ENCODE data around the gene RCSD1. TPM values are rescaled to one million over a fixed set of nuclear protein-coding genes. Genes with fewer than 3 reads are reported as not detected.

Gene RCSD1
- total and polyA plus RNA-seq, 2 of the 4 experiments (the other 2 are of a cell fraction), result 0.03 TPM; not detected in 1

- Histone ChIP-seq H3K9me3 (ENCODE audit: control insufficient read depth, insufficient read depth, low read length) (no peaks in the 10 kb centered on the region), H3K27me3 (ENCODE audit: control insufficient read depth, insufficient read depth, low read length) (no peaks in the 10 kb centered on the region; the same call in 1 of the 2 replicates), H3K23ac (ENCODE audit: low read depth, low read length) (no peak overlapping the region), H3K18ac (ENCODE audit: low read depth, low read length) (no peak overlapping the region), H2AK9ac (replicated peaks; ENCODE audit: low read depth, low read length, poor library complexity) (no peak overlapping the region), H4K5ac (ENCODE audit: low read depth, low read length) (no peak overlapping the region), H3K27ac (ENCODE audit: insufficient read depth, low read length) (no peak overlapping the region), H4K8ac (ENCODE audit: low read depth in 2 of 2, low read length in 2 of 2) (no peak overlapping the region), H2BK120ac (ENCODE audit: low read depth, low read length) (no peak overlapping the region), H3K9me1 (ENCODE audit: insufficient read depth, low read length) (no peaks in the 10 kb centered on the region), H2AFZ (replicated peaks; ENCODE audit: low read length, poor library complexity) (no peak overlapping the region), H3K4me3 (ENCODE audit: insufficient read depth, low read depth, low read length) (no peak overlapping the region), H3K79me1 (ENCODE audit: low read depth in 1 of 2, low read length in 2 of 2) (no peaks in the 10 kb centered on the region), H3K36me3 (ENCODE audit: control insufficient read depth, insufficient read depth, low read length) (no peaks in the 10 kb centered on the region), H2BK15ac (ENCODE audit: low read depth, low read length) (no peak overlapping the region), H3K9ac (ENCODE audit: low read depth, low read length) (no peak overlapping the region), H2BK5ac (ENCODE audit: low read depth, low read length, poor library complexity, severe bottlenecking) (no peak overlapping the region), H2AK5ac (ENCODE audit: low read depth, low read length) (no peak overlapping the region), H4K20me1 (ENCODE audit: insufficient read depth, low read length) (no peaks in the 10 kb centered on the region), H3K4me1 (ENCODE audit: control insufficient read depth, insufficient read depth, low read length) (no peaks in the 10 kb centered on the region), H3K4me2 (ENCODE audit: low read depth, low read length) (no peak overlapping the region), H4K91ac (ENCODE audit: insufficient read depth, low read depth, low read length) (no peak overlapping the region), H3K4ac (ENCODE audit: low read depth, low read length) (no peak overlapping the region), H2BK20ac (ENCODE audit: low read depth, low read length) (no peak overlapping the region), H3K14ac (replicated peaks; ENCODE audit: low read depth, low read length) (no peak overlapping the region), H3K56ac (ENCODE audit: extremely low read depth, insufficient read depth, low read length) (no peak overlapping the region)
- no TSS peak for BruUV-seq (replicated peaks)
- dilution Hi-C loops (cut with HindIII; ENCODE audit: low sequenced_read_pairs, unreplicated experiment), result no loop called here
- intact Hi-C loops (cut with micrococcal nuclease), result no loop called here
- DNase-seq, result no peak
- in situ Hi-C loops (cut with MboI; ENCODE audit: low sequenced_read_pairs), result no loop called here
- no peak for ATAC-seq (ENCODE audit: low read depth)
- ChIA-PET POLR2A (ENCODE audit: unreplicated experiment) (no interaction called here), CTCF (interaction anchor here (1.4 kb wide), 1 partner anchor 93 kb away, joined by 4 read pairs; no protein-coding TSS in a partner anchor)
- no CpG with 5 or more reads among the region's 6 CpGs for WGBS, 2 experiments (ENCODE audit: extremely low coverage in 2 of 2, insufficient read length in 1 of 2)
- TF ChIP-seq MAZ (IDR thresholded peaks at IDR 0.05; ENCODE audit: borderline replicate concordance, low read depth, low read length), result no peak
- no peak for TF ChIP-seq ELK1 (IDR thresholded peaks at IDR 0.05; ENCODE audit: borderline replicate concordance, low read depth, low read length)
- TF ChIP-seq NFE2L2 (IDR thresholded peaks at IDR 0.05; ENCODE audit: low read depth, low read length), result no peak
- TF ChIP-seq SMC3 (IDR thresholded peaks at IDR 0.05; ENCODE audit: low read depth, low read length), result no peak
- no peak for TF ChIP-seq FOS (IDR thresholded peaks at IDR 0.05; ENCODE audit: low read depth, low read length)
- no peak for TF ChIP-seq CEBPB (IDR thresholded peaks at IDR 0.05; ENCODE audit: low read depth, low read length)
- TF ChIP-seq RFX5 (IDR thresholded peaks at IDR 0.05; ENCODE audit: low read depth, low read length), result no peak
- TF ChIP-seq BHLHE40 (IDR thresholded peaks at IDR 0.05; ENCODE audit: low read depth, low read length), result no peak
- no peak for TF ChIP-seq CHD1 (IDR thresholded peaks at IDR 0.05; ENCODE audit: low read depth, low read length)
- no peak for TF ChIP-seq MXI1 (IDR thresholded peaks at IDR 0.05; ENCODE audit: borderline replicate concordance, low read depth, low read length)
- no peak for TF ChIP-seq MAFK (IDR thresholded peaks at IDR 0.05; ENCODE audit: low read depth, low read length)
- no peak for TF ChIP-seq CTCF (conservative IDR thresholded peaks at IDR 0.05; ENCODE audit: low read depth, low read length)
- TF ChIP-seq POLR2A (IDR thresholded peaks at IDR 0.05; ENCODE audit: low read depth, low read length), result no peak
- no peak for TF ChIP-seq RCOR1 (IDR thresholded peaks at IDR 0.05; ENCODE audit: insufficient replicate concordance, low read length)
- TF ChIP-seq RAD21 (IDR thresholded peaks at IDR 0.05; ENCODE audit: low read length), result no peak
- TF ChIP-seq USF2 (IDR thresholded peaks at IDR 0.05; ENCODE audit: low read depth, low read length), result no peak
These were observed 35.2 kb upstream of the RCSD1 start for GRCh38 chr1:167594822-167595221.

Measured in IMR-90 (cell line).